CD4-positive, alpha-beta T cell treated with Interleukin-17A for 1 hour (primary cell): ENCODE data around the gene METTL21C.

ENCODE experiments used
- DNase-seq: peaks from one replicate; pipeline ENCODE4 v3.0.0-alpha.2; 2020

METTL21C gene

DNA sequence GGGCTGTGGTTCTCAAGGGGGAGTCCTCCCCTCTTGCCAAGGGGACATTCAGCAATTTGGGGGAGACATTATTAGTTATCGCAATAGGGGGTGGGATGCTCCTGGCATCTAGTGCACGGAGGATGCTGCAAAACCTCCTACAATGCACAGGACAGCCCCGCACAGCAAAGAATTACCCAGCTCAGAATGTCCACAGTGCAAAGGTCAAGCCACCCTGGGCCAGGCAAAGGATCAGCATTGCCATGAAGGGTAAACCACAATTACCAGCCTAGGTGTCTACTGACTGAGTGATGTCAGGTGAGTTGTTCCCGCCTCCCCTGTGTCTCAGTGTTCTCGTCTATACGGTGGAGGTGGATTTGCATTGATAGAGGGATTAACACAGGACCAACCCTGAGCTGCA lies 2.4 kb upstream of the METTL21C start:
- DNase-seq: no peak

DNA sequence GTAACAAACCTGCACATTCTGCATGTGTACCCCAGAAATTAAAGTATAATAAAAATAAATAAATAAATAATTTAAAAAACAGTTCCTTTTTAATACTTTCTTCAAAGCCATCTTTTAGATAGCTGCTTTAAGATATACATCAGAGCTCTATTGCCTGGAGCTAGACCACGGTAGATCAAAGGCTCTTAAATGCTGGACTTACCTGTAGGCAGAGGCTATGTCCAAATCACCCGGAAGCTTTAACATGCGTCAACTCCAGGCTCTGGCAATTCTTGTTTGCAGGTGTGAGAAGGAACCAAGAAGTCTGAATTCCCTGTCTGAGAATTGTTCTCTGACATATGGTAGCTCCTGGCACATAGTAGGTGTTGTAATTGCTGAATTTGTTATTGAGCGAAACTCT lies 1.6 kb upstream of the METTL21C start:
- no peak for DNase-seq

DNA sequence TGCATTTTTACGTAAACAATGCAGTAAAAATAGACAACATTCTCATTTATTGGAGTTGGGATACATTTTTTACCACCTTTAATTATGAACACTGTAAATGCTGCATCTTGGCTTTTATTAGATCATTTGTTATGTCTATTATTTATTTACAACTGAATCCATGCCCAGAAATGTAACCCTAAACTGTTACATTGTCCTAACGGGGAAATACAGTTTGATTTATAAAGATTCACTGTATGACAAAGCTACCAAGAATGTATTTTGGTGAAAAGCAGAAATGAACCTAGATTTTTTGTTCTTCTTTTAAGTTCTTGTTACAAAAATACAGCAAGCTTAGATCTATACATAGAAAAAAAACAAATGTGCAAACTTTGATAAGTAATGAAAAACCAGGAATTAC lies 1.1 kb downstream of the METTL21C start:
- no peak for DNase-seq

DNA sequence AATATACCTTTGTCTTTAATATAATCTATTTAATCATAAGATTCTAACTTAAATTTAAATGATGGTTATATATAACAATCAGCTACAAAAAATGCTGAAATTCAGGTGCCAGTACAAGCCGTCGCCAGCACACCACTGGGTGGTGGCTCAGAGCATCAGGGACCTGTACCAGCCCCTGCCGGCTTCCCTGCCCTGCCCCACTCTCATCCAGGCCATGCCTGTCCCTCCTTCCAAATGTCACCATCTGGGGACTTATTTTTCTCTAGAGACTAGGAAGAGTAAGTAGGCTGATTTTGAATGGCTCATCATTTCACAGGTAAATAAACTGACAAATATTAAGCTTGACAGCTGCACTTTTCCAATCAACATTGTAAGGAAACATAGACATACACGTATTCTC lies 1.6 kb downstream of the METTL21C start:
- DNase-seq: no peak

DNA sequence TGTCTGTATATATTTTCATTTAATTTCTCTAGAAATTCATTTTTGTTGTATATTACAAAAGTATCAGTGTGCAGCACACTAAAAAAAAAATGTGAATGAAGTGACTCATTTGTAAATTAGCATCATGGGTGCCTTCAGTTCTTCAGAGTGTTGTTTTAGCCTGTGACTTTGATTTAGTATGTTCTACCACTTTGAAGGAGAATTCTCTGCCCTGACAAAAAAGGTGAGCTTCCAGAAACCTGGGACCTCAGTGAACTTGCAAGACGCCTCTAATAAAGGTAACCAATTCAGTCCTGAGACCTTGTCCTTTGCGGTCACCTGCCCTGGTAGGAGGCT lies 2.4 kb downstream of the METTL21C start:
- no peak for DNase-seq

DNA sequence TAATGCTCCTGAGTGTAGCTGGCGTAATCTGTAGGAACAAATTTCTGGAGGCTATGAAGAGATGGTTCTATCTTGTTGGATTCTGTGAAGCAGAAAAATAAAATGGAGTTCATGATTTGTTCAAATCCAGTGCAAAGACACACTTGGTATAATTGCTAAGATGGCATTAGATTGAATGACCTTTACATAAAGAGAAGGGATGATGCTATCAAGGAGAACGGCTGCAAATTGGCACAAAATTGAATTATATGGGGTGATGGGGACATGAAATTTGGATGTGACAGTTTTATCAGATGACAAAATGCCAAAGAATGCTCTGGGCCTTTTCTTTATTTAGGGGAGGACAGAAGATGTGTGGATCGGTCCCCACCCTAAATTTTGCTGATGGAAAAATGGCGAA lies 4.0 kb downstream of the METTL21C start:
- DNase-seq: no peak

DNA sequence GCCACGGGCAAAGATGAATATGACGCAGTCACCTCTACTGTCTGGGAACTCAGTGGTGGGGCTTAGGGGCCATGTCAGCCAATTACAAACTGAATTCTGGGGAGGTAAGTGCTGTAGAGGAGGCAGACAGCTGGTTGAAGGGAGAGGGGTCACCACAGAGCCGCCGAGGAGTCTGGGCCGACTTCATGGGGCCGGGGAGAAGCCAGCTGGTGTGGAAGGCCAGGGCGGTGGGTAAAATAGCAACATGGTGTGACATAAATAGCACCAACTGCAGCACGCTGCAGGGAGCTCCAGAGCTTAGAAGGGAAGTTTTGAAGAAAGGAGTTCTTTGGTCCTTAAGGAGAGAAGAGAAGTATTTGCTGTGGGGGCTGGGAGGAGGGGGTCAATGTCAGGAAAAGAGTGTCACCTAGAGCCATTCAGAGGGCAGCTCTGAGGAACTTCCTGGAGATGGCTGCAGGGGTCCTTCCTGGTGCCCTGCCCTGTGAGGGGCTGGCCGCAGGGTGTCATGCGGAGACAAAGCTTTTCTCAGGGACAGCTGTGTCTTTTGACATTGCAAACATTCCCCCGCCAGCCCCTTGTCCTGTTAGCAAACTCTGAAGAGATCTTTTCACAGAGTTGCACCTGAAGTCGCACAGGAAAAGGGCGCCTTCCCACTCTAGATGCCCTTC lies 6.4 kb downstream of the METTL21C start:
- no peak for DNase-seq

DNA sequence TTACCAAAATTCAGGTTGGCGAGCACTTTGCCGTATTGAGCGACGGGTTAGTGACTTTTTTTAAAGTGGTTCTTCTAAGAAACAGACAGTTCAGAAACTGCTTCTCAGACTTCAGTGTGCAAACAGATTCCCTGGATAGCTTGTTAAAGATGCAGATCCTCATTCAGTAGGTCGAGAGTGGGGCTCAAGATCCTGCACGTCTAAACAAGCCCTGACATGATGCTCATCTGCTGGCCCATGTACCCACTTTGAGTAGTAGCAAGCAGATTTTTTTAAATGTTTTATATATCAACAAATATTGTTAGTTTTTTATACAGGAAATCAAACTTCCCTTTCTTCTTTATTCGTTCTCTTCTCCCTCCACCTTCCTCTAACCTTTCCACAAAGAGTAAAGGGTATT lies 7.3 kb downstream of the METTL21C start:
- no peak for DNase-seq

DNA sequence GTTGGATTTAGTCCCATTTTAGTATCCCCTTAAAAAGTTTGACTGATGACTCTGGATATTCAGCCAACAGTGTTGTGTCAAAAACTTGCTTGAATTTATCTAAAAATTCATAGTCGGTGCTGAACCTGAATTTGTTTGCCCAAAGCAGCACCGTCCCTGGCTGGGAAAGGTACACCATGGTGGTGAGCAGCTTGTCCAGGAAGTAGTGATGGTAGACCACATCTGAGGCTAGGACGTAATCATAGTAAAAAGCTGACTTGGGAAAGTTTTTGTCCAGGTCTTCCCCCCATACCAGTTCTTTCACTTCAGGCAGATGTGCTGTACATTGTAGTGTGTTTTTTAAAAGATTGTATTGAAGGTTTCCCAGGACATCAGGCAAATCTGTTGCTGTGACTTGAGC lies 8.8 kb downstream of the METTL21C start:
- peak; percentile 11 for DNase-seq

DNA sequence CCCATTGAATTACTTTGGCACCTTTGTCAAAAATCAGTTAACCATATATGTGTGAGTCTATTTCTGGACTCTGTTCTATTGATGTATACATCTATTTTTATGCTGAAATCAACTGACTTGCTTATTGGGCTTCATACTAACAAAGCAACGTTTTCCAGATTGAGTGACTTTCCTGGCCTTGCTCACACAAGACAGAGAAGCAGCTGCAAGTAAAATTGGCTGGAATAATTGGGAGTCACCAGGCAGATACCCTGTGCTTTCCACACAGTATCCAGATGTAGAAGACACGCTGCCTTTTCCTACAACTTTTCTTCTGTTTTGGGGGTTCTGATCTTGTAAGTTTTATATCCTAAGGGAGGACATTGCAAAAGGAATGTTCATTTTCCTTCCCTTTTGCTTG lies 11.2 kb downstream of the METTL21C start:
- DNase-seq: no peak

DNA sequence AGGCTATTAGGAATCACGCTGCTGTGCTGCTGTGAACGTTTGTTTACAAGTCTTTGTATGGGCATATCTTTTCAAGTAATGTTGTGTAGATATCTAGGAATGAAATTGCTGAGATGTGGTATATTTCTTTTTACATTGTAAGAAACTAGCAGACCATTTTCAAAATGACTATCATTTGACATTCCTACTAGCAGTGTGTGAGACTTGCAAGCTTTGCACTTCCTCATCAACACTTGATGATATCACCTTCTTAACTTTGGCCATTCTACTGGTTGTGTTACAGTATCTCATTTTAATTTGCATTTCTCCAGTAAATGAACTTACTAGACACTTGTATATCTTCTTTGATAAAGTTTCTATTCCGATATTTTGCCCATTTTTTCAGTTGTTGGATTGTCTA lies 12.1 kb downstream of the METTL21C start:
- DNase-seq: no peak

DNA sequence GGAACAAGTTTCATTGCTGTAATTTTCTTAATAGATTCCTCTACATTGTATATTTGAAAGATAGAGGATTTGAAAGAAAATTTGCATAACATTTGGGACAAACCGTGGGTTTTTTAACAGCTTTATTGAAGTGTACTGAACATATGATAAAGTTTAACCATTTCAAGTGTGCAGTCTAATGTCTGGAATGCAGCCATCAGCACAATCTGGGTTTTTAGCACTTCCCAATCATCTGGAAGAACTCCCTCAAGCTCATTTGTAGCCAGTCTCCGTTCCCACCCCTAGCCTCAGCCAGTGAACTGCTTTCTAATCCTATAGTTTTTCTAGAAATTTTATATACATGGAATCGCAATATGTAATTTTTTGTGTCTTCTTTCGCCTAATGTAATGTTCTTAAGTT lies 12.6 kb downstream of the METTL21C start:
- no peak for DNase-seq

DNA sequence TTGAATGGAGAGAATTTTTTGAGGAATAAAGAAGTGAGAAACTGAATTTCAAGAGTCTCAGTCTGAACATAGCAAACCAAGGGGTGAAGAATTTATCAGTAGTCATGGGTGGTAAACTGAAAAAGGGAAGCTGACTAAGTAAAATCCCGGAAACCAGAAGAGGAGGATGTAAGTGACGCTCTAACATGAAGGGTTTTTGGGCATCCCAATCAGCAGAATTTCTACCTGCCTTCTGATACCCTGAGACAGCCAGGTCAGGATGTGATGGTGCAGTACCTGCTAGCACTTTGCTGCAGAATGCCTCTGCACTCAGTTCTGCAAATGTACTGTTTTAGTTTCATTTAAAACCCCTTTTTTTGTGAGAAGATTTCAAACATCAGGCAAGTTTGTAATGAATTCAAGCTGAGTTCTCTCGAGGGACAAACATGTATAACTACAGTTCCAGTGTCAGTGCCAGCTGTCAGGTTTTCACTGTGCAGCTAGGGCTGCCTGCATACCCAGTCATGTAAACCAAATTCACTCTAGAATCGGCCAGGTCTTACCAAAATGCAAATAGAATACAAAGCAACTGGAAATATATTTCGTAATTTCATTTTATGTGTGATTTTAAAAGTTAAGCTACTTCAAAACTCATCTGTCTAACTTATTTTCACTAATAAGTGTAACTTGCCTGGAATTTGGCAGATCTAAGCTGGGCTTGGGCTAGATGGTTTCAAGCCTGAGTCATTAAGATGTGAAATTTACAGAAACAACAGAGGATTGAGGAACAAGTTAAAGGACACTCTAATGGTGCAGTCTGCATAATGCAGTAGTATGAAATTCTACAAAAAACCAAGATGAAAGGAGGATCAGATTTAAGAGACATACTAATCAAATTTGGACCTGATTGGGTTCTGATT lies 13.8 kb downstream of the METTL21C start:
- DNase-seq: peak; percentile 10

DNA sequence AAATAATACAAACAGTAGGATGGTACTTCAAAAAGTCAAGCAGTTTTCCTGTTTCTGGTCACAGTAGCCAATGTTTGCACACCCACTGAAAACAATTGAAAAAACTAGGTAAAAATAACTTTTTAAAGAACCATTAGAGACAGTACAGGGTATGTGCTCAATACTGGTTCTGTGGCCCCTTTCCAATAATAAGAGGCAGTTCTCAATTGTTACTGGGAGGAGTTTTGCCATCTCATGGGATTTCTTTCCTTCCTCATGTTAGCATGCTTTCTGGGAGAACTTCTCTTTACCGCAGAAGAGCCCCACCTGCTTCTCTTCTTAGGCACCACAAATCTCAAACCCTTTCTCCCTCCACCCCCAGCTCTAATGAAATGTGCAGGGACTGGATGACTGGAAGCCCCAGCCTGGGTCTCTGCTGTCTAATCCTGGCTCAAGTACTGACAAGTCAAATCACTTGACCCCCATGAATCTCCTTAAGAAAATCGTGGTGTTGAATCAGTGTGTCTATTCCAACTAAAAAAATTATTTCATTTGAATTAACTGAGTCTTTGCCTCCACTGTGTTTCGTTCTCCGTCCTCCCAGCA lies 14.6 kb downstream of the METTL21C start:
- DNase-seq: no peak

DNA sequence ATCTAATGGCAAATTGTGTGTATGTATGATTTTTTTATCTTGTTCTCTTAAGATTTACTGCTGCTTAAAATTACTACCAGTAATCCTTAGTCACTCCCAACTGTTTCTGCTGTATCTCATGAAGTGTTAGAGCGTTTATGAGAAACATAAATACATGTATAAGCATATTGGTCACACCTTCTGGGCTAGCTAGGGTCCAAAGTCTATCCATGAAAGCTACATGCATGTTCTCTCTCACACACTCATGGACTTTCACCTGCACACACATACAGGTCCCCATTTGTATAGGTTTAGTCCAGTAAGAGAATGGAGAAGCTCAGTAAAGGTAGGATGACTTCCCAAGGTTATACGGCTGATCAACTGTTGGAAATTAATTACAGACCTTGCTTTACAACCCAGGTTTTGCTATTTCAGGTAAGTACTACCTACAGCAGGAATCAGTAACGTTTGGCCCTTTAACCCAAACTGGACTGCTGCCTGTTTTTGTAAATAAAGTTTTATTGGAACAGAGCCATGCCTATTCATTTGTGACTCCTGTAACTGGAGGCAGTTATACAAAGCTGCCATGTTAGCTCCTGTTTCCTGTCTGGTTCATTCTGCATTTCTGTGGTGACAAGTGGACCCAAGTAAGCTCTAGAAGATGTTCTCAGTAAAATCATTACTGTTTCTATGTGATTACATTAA lies 15.3 kb downstream of the METTL21C start:
- DNase-seq: no peak

DNA sequence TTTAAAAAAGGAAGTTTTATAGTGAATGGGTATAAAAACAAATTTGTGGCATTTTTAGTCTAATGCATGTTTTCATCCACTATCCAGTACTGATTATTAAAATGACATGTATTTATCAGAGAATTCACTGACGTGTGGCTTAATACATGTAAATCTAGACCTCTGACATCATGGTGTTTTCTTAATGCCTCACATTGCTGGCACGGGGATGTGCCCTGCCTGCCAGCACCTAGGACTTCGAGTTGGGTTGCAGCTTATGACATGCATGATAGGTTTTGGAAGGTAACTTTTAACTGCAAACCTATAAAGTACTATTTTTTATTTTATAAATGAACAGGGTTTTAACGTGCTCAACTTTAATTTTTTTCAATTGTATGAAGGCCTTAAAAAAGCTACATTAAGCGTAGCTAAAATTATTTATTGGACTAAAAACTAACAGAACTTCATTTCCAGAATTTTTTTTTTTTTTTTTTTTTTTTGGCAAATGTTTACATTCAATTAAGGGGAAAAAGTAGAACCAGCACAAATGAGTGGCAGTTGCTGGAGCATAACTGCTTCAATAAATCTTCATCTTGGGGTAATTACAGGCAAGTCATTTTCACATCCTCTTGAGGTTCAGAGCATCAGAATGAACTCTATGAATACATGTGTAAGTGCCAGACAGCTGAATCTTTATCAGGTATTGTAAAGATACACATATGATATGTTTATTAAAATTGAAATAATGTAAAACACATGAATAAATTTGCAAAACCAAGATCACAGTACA lies 16.3 kb downstream of the METTL21C start:
- no peak for DNase-seq

DNA sequence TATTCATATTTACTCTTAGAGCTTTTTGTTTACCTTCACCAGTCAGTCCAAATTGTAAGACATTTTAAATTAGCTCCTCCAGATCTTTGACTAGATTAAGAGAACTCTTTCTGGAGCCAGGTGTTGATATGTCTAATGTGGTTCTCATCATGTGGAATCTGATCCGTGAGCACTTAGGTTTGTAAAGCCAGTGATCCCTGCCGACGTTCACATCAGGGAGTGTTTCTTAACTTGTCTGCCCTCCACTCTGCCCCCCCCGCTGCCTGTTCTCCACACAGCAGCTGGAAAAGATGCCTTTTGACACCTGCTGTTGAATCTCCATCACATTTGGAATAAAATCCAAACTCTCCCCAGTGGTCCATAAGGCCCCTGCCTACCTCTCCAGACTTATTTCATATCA lies 17.7 kb downstream of the METTL21C start:
- DNase-seq: no peak

DNA sequence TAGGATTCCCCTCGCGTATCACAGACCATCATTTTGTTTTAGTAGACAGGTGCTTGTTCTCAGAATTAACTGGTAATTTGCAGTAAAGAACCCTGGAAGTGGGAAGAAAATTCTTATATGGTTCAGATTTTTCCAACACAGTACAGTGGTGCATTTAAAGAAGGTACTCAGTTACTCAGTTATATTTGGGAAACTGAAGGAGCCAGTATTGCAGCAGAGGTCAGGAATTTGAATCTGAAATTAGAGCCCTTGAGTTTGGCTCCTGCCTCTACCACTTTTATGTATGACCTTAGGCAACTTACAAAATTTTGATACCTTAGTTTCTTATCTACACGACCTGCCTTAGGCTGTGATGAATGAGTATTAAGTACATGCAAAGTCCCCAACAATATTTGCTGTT lies 19.7 kb downstream of the METTL21C start:
- DNase-seq: no peak

DNA sequence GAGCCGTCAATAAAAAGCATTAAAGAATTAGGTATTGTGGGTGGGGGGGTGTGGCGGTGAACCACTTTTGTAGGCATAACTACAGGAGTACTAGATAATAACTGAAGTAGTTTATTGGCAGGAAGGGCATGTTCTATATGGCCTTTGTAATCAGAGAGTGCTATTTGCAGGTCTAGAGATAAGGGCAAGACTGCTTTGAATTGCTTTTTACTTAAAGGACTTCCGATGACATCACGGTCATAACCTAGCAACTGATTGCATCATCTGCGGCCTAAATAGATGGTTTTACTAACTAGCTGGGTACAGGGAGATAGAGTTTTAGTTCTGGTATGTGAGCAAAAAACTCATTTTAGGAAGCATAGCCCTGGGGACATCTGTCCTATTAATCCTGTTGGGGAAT lies 24.7 kb downstream of the METTL21C start:
- DNase-seq: no peak

DNA sequence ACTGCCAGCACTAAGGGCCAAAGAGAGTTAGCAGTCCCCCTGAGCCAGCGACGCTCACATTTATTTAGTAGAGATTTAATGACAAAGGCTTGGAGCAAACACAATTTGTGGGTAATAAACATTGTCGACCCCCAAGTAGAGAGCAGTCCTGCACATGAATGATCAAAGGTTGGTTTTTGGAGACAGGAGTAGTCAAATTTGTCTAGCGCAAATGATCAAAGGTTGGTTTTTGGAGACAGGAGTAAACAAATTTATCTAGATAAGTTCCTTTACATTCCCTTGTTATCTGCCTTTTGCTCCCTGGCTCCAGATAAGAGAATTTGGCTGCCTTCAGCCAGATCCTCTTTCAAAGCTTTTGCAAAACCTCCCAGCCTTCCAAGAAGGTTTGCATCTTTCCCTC lies 26.9 kb downstream of the METTL21C start:
- DNase-seq: no peak

DNA sequence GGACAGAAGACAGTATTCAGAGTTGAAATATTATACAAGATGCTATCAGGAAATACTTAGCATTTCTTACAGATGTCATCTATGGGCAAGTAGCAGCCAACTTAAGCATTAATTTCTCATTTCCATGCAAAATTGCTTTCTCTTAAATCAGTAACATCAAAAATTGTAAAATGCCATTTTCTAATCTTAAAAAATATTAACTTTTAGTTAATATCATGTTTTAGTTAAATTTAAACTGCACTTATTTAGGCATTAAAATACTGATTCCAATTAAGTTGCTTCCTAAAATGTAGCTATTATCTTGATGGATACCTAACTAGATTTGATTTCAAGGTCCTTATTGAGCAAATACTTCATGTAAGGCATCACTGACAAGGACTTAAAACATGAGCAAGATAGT lies 27.8 kb downstream of the METTL21C start:
- DNase-seq: no peak

DNA sequence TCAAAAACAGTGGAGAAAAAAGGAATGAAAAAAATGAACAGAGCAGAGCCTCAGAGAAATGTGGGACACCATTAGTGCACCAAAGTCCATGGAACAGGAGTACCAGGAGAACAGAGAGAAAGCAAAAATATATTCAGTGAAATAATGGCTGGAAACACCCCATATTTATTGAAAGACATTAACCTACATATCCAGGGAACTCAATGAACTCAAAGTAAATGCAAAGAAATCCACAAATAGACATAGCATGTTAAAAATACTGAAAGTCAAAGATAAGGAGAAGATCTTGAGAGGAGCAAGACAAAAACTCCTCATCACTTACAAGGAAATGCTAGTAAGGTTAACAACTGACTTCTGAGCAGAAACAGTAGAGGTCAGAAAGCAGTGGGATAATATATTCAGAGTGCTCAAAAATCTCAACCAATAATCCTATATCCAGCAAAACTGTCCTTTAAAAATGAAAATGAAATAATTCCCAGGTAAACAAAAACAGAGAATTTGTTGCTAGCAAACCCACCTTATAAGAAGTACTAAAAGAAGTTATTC lies 35.6 kb downstream of the METTL21C start:
- no peak for DNase-seq

DNA sequence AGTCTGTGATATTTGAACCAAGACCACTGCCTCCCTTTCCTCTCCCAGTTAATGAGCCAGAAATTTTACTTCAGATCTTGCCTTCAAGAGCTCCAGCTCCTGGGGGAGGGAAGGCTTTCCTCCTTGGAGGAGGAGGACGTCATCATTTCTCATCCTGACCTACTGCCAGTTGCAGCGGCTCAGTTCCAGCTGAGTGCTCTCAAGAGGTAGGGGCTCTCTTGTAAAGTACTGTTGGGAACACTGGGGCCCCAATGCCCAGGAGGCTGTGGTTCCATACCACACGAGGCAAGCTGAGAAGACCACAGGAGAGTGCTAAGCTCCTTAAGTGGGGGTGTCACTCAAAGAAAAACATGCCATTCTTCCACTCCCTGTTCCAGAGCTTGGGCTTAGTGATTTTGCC lies 36.2 kb downstream of the METTL21C start:
- DNase-seq: no peak
